OCI-LY3 (cell line): Measurements from ENCODE around the gene CPLANE2.

ENCODE experiments used
- EZH2phosphoT487 ChIP-seq: fragments of 200-600 bp; shearing (Covaris generic); IDR thresholded peaks from 2 replicates; pipeline ENCODE4 v1.6.1; 2018; ENCODE audit warnings: antibody characterized with exemption, mixed run types, low read depth
- TF ChIP-seq, protein P1 (sequence below): fragments of 200-600, 300-600 bp; sonication (generic); IDR thresholded peaks from 2 replicates; pipeline ENCODE4 v1.5.1; 2014; ENCODE audit warnings: antibody characterized with exemption, low read length, low read depth

DNA sequence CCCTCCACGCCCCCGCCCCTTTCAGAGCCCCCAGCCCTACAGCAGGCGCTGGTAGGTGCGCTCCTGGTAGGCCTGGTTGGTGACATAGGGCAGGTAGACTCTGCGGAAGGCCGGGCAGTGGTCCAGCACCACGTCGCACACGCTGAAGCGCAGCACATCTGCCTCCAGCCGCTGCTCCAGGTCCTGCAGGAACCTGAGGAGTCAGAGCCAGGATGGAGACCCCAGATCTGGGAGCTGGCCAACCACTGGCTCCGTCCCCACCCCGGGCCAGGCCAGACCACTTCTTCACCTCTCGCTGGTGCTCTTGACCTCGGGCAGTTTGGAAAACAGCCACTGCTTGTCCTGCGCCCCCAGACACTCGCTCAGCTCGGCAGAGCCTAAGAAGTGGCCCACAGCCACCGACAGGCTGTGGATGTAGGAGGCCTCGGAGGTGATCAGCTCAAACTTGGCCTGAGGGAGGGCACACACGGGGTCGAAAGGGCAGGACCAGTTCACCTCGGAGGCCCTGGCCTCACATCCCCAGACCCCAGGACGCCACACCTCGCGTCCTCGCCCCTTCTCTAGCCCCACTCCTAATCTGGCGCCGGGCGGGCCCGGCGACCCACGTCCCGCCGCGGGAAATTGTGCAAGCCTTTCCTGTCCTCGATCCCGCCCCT is 31.0 kb downstream of the CPLANE2 start:
- TF ChIP-seq, protein P1, sequence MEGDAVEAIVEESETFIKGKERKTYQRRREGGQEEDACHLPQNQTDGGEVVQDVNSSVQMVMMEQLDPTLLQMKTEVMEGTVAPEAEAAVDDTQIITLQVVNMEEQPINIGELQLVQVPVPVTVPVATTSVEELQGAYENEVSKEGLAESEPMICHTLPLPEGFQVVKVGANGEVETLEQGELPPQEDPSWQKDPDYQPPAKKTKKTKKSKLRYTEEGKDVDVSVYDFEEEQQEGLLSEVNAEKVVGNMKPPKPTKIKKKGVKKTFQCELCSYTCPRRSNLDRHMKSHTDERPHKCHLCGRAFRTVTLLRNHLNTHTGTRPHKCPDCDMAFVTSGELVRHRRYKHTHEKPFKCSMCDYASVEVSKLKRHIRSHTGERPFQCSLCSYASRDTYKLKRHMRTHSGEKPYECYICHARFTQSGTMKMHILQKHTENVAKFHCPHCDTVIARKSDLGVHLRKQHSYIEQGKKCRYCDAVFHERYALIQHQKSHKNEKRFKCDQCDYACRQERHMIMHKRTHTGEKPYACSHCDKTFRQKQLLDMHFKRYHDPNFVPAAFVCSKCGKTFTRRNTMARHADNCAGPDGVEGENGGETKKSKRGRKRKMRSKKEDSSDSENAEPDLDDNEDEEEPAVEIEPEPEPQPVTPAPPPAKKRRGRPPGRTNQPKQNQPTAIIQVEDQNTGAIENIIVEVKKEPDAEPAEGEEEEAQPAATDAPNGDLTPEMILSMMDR: no peak
- TF ChIP-seq EZH2phosphoT487: no peak
